ENCODE data around the gene CCDC83.

- TF ChIP-seq POLR2A (IDR thresholded peaks at IDR 0.05) (no peak), CTCF (IDR thresholded peaks at IDR 0.05 in 4 of 5, conservative IDR thresholded peaks at IDR 0.05 in 1 of 5) (no peak)
Observed at GRCh38 chr11:85948884-85949283, 93.7 kb downstream of the CCDC83 start.

Measured in gastrocnemius medialis (tissue), 4 donors.